HepG2 (cell line): ENCODE results near the gene PSMD6. TPM values are rescaled to one million over a fixed set of nuclear protein-coding genes. Genes with fewer than 3 reads are reported as not detected.

Experiments
- ATAC-seq: fragments of 200-7000 bp; cut with Tn5 transposase; 3 replicates; pipeline ENCODE4 v1.9.1; 2020; ENCODE audit warnings: mild to moderate bottlenecking, moderate library complexity
- BruUV-seq: library from RNA; stranded (reverse); fragments of 400-500 nt; replicated peaks from 2 replicates; lab custom pipeline; 2021; lab: Mats Ljungman, UMichigan
- CTCF ChIA-PET: fragments of 300-600 bp; formaldehyde crosslinking; extraction: SDS; loops from one replicate; lab custom pipeline; 2021; ENCODE audit warnings: low total read pairs, inconsistent platforms, low intra/inter-chr PET ratio; lab: Yijun Ruan, JAX
- POLR2A ChIA-PET: fragments of 350-600 bp; sonication (Branson Sonifier 250); formaldehyde crosslinking; loops from one replicate; lab custom pipeline; 2020; ENCODE audit warnings: antibody characterized with exemption, inconsistent platforms; lab: Yijun Ruan, JAX
- DNase-seq: peaks from one replicate; pipeline ENCODE4 v3.0.0-alpha.2; 2015; ENCODE audit warnings: low spot score
- FAIRE-seq: peaks from 3 replicates; lab custom pipeline; 2011; peaks lifted over from hg19 to GRCh38; lab: Jason Lieb, UNC
- H2AFZ ChIP-seq: one replicate; pipeline ENCODE4 v1.6.1; 2011; ENCODE audit warnings: low read length, inconsistent platforms
- H3K27ac ChIP-seq: fragments of 300-600 bp; 3 replicates; pipeline ENCODE4 v1.8.0; 2011; ENCODE audit warnings: mixed run types, mild to moderate bottlenecking, mixed read lengths, low read length, inconsistent platforms; ENCODE audit not compliant: insufficient read depth; ENCODE audit errors: extremely low read length
- H3K27me3 ChIP-seq, 2 experiments: fragments of 200-600 bp in 1 of 2; 2 replicates in 1 of 2; 3 replicates in 1 of 2; pipeline versions ENCODE4 v1.6.0 to v1.8.0; 2011; ENCODE audit warnings: low read length in 2 of 2, mild to moderate bottlenecking in 2 of 2, moderate library complexity in 2 of 2, inconsistent platforms in 1 of 2; ENCODE audit not compliant: insufficient read depth in 2 of 2, control insufficient read depth in 1 of 2
- H3K36me3 ChIP-seq, 2 experiments: fragments of 200-600 bp in 1 of 2; replicated peaks in 1 of 2; 2 replicates in 1 of 2; 3 replicates in 1 of 2; pipeline versions ENCODE4 v1.5.1 to v1.8.0; 2011; ENCODE audit warnings: low read length in 2 of 2, inconsistent platforms in 1 of 2; ENCODE audit not compliant: insufficient read depth in 2 of 2, control insufficient read depth in 1 of 2
- H3K4me1 ChIP-seq: 2 replicates; pipeline ENCODE4 v1.5.1; 2012; ENCODE audit warnings: low read length, inconsistent platforms; ENCODE audit not compliant: insufficient read depth
- H3K4me2 ChIP-seq: 2 replicates; pipeline ENCODE4 v1.6.0; 2011; ENCODE audit warnings: low read depth, low read length, inconsistent platforms
- H3K4me3 ChIP-seq, 3 experiments: fragments of 200-600 bp in 1 of 3; sonication (generic), shearing (Covaris generic) in 1 of 3; replicated peaks in 1 of 3; 2 replicates each; pipeline ENCODE4 v1.5.1; 2011 to 2016; ENCODE audit warnings: low read length in 3 of 3, inconsistent platforms in 2 of 3, low read depth in 2 of 3, mild to moderate bottlenecking in 2 of 3, control low read depth in 1 of 3, mixed read lengths in 1 of 3; ENCODE audit not compliant: insufficient read depth in 1 of 3
- H3K79me2 ChIP-seq: one replicate; pipeline ENCODE4 v1.6.1; 2011; ENCODE audit warnings: low read length, inconsistent platforms; ENCODE audit not compliant: insufficient read depth
- H3K9ac ChIP-seq: 2 replicates; pipeline ENCODE4 v1.6.0; 2011; ENCODE audit warnings: mild to moderate bottlenecking, low read depth, low read length, inconsistent platforms; ENCODE audit not compliant: insufficient read depth
- H3K9me3 ChIP-seq: 2 replicates; pipeline ENCODE4 v1.5.1; 2012; ENCODE audit warnings: mild to moderate bottlenecking, low read length
- H4K20me1 ChIP-seq: 2 replicates; pipeline ENCODE4 v1.6.0; 2011; ENCODE audit warnings: inconsistent platforms, mild to moderate bottlenecking, low read length, moderate library complexity; ENCODE audit not compliant: insufficient read depth
- BHLHE40 ChIP-seq: IDR thresholded peaks from 2 replicates; pipeline ENCODE4 v1.6.1; 2011; ENCODE audit warnings: low read length, improper control_type of control experiment
- FLYWCH1 ChIP-seq: sonication (generic); formaldehyde crosslinking; IDR thresholded peaks from 2 replicates; pipeline ENCODE4 v1.8.1; 2023; ENCODE audit warnings: mild to moderate bottlenecking, missing genetic modification reagents
- GATAD2A ChIP-seq: IDR thresholded peaks from 2 replicates; pipeline ENCODE4 v1.6.1; 2016
- RBM39 ChIP-seq: fragments of 200-400 bp; formaldehyde crosslinking; IDR thresholded peaks from one replicate; pipeline ENCODE4 v1.6.1; 2018; ENCODE audit warnings: antibody characterized with exemption, mild to moderate bottlenecking, low read depth, low read length; ENCODE audit not compliant: poor library complexity, severe bottlenecking
- TFDP1 ChIP-seq: IDR thresholded peaks from 2 replicates; pipeline ENCODE4 v1.6.1; 2016; ENCODE audit warnings: missing compliant biosample characterization, missing genetic modification reagents, borderline replicate concordance
- ZC3H13 ChIP-seq: sonication (generic); formaldehyde crosslinking; IDR thresholded peaks from 2 replicates; pipeline ENCODE4 v1.8.1; 2023; ENCODE audit warnings: mild to moderate bottlenecking, missing genetic modification reagents, moderate library complexity
- ZNF12 ChIP-seq: sonication (generic); formaldehyde crosslinking; IDR thresholded peaks from 2 replicates; pipeline ENCODE4 v1.5.0; 2020; ENCODE audit warnings: missing genetic modification reagents
- ZNF282 ChIP-seq: fragments of 450-650 bp; IDR thresholded peaks from 2 replicates; pipeline ENCODE4 v1.6.1; 2018; ENCODE audit not compliant: partially characterized antibody
- ZNF749 ChIP-seq: sonication (generic); formaldehyde crosslinking; IDR thresholded peaks from 2 replicates; pipeline ENCODE4 v1.8.0; 2022; ENCODE audit warnings: mild to moderate bottlenecking, missing genetic modification reagents, moderate library complexity, borderline replicate concordance
- WGBS: methylation state at CpG from one replicate; pipeline ENCODE4 v1.1.6; 2017; ENCODE audit warnings: low lambda C conversion rate; 5-methylcytosine and 5-hydroxymethylcytosine counted together
- in situ Hi-C: cut with HindIII; loops from 2 replicates; pipeline ENCODE4 v1.10.0; 2017; ENCODE audit warnings: low pct_unique_long_range_greater_than_20kb; ENCODE audit not compliant: extremely low pct_ligation_motif_present
- intact Hi-C: fragments of 100-400 bp; cut with micrococcal nuclease; formaldehyde crosslinking; loops from one replicate; pipeline ENCODE4 v1.10.0; 2022; ENCODE audit not compliant: unreplicated experiment
- polyA plus RNA-seq, 8 experiments: library from polyadenylated mRNA; depleted of rRNA in 3 of 8; stranded (reverse) in 7 of 8; unstranded in 1 of 8; fragments of >200 nt; fragmentation: Illumina TruSeq in 4 of 8; extraction: Trizol in 4 of 8; gene quantifications; 2 replicates each; pipeline versions ENCODE4 v1.2.1 to v1.2.3, GENCODE V29; 2011 to 2016; ENCODE audit warnings: low read depth in 4 of 8, missing spikeins in 1 of 8, mixed read lengths in 1 of 8; ENCODE audit not compliant: insufficient read depth in 1 of 8
- total RNA-seq, 5 experiments: library from RNA; depleted of rRNA; stranded (reverse); fragments of >200 nt; fragmentation: Illumina TruSeq; extraction: Trizol; gene quantifications; 2 replicates each; pipeline ENCODE4 v1.2.3, GENCODE V29; 2016; ENCODE audit warnings: low read depth in 1 of 5

Gene PSMD6
- total and polyA plus RNA-seq, 2 of the 13 experiments (the other 11 are each of a cell fraction or from before 2014, with no cell fraction given), result 36.8 to 117 TPM

- TF ChIP-seq FLYWCH1 (CRISPR knock-in tag), result no peak
- no peak for TF ChIP-seq ZNF282
These were observed 16.0 kb upstream of the PSMD6 start (continued) for GRCh38 chr3:64039332-64039731.

- ChIA-PET POLR2A (no interaction called here), CTCF (no interaction called here)
- no peak for ATAC-seq
- no peak for DNase-seq
- H3K36me3 ChIP-seq, result no peaks in the 10 kb centered on the region
- BruUV-seq, result no TSS peak
- TF ChIP-seq RBM39, result no peak
- TF ChIP-seq ZC3H13, result no peak
- no peak for TF ChIP-seq TFDP1 (CRISPR knock-in tag)
- H3K9ac ChIP-seq, result no peak overlapping the region
- no peaks in the 10 kb centered on the region for H3K79me2 ChIP-seq
- in situ Hi-C loops (no loop called here), intact Hi-C loops (no loop called here)
- 0% methylated on average over 4 of the region's 4 CpGs for WGBS
- no peak overlapping the region for H3K4me2 ChIP-seq
- H3K27ac ChIP-seq, result no peak overlapping the region
- no peak overlapping the region for H2AFZ ChIP-seq
- no peak for FAIRE-seq
- H3K9me3 ChIP-seq, result peaks cover 5% of the 10 kb centered on the region; the same call in 1 of the 2 replicates
- 0 out of 5 replicates have a peak, but pooled peaks cover 0 to 5% of the 10 kb centered on the region in 2 experiments for H3K27me3 ChIP-seq
- no peak overlapping the region for H3K4me3 ChIP-seq
- no peaks in the 10 kb centered on the region for H4K20me1 ChIP-seq
- H3K4me1 ChIP-seq, result no peaks in the 10 kb centered on the region
These were observed 15.0 kb upstream of the PSMD6 start for GRCh38 chr3:64038253-64038767.

- Histone ChIP-seq H2AFZ (no peak overlapping the region), H3K27me3 (0 out of 5 replicates have a peak, but pooled peaks cover 0 to 5% of the 10 kb centered on the region in 2 experiments), H3K4me3 (no peak overlapping the region), H3K36me3 (no peaks in the 10 kb centered on the region), H3K27ac (no peak overlapping the region), H3K9ac (no peak overlapping the region), H3K4me1 (no peaks in the 10 kb centered on the region), H3K4me2 (no peak overlapping the region), H3K79me2 (no peaks in the 10 kb centered on the region), H4K20me1 (no peaks in the 10 kb centered on the region), H3K9me3 (peaks cover 5% of the 10 kb centered on the region; the same call in 1 of the 2 replicates)
- TF ChIP-seq ZNF12 (CRISPR knock-in tag) (0 out of 2 replicates have a peak, but pooled peaks have one; percentile 57), BHLHE40 (no peak), GATAD2A (no peak), ZNF749 (no peak)
- FAIRE-seq (no peak), DNase-seq (no peak), ATAC-seq (no peak)
- in situ Hi-C loops, result no loop called here
- intact Hi-C loops, result no loop called here
- CTCF ChIA-PET, result no interaction called here
- WGBS, result 54% methylated on average over 7 of the region's 7 CpGs
- no TSS peak for BruUV-seq
- POLR2A ChIA-PET, result no interaction called here
These were observed 13.8 kb upstream of the PSMD6 start for GRCh38 chr3:64037084-64037483.
